ENCODE measurements around the gene MTMR12.

GRCh38 chr5:32263684-32264083 lies 49.1 kb downstream of the MTMR12 start:
- TF ChIP-seq CTCF (IDR thresholded peaks at IDR 0.05; ENCODE audit: low read depth, low read length, poor library complexity, severe bottlenecking): no peak
- TF ChIP-seq EZH2phosphoT487 (IDR thresholded peaks at IDR 0.05; ENCODE audit: borderline replicate concordance, low read length): no peak

Data from DOHH2 (cell line).